H1 (cell line): Measurements from ENCODE around the gene HLA-DOB. TPM values are rescaled to one million over a fixed set of nuclear protein-coding genes. Genes with fewer than 3 reads are reported as not detected.

Source experiments
- CHD7 ChIP-seq: fragments of 300-600 bp; sonication (generic); IDR thresholded peaks from 2 replicates; pipeline ENCODE4 v1.7.1; 2012; ENCODE audit warnings: low read length, moderate library complexity, mild to moderate bottlenecking, inconsistent platforms; ENCODE audit not compliant: insufficient replicate concordance
- polyA plus RNA-seq, 7 experiments: library from polyadenylated mRNA; depleted of rRNA in 3 of 7; stranded (reverse) in 5 of 7; unstranded in 2 of 7; fragments of >200 nt in 5 of 7; fragments of 200-250 nt in 2 of 7; gene quantifications; 1 replicate in 5 of 7; 2 replicates in 1 of 7; 4 replicates in 1 of 7; pipeline versions ENCODE4 v1.2.1 to v1.2.3, GENCODE V29; 2011 to 2013; ENCODE audit warnings: missing spikeins in 2 of 7, mixed read lengths in 2 of 7
- total RNA-seq: library from RNA; stranded (reverse); fragmentation: NEBNext Ultra II Directional; extraction: Animal tissue kit (Norgen Biotek cat#: 25700); gene quantifications from 2 replicates; pipeline ENCODE4 v1.2.1, GENCODE V29; 2021

The HLA-DOB gene
- total and polyA plus RNA-seq, 2 of the 8 experiments (the other 6 are each of a cell fraction or from before 2014, with no cell fraction given) = 0.35 TPM; not detected in 1

DNA sequence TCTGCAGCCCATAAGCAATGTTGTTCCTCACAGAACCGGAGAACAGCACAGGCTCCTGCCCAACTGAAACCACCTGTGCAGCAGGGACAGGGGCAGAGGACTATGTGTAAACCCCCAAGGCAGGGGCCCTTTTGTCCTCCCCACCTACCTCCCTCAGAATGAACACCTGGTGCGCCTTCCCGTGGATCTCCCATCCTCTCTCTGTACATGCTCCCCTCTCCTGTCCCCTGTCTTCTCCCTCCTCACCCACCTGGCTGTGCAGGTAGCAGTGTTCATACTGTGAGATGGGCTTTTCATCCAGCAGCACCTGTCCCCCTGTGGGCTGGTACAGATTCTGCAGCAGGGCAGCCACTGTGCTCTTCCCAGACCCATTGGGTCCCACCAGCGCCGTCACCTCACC is 13.2 kb upstream of the HLA-DOB start (continued):
- no peak for TF ChIP-seq CHD7
